ENCODE data around the gene WDR87. TPM values are rescaled to one million over a fixed set of nuclear protein-coding genes. Genes with fewer than 3 reads are reported as not detected.
A peak's percentile ranks its signal among the peaks of the same experiment; 100 is the strongest.

Gene WDR87
- total and polyA plus RNA-seq, 5 donors from 2014 or later = not detected

- H3K36me3 ChIP-seq (ENCODE audit: control insufficient read depth, insufficient read depth, low read length) = no peaks in the 10 kb centered on the region
- H3K9me3 ChIP-seq (ENCODE audit: control insufficient read depth in 2 of 2, low read length in 2 of 2) = no peaks in the 10 kb centered on the region
- Mint-ChIP-seq H3K4me1 (peaks cover 5 to 59% (median 31%) of the 10 kb centered on the region in 4 donors), H3K27me3 (no peaks in the 10 kb centered on the region), H3K27ac (peak overlapping the region in 2 of 3 donors; percentile 14 to 20), H3K4me3 (peak overlapping the region in 1 of 4 donors; percentile 99), H3K36me3 (peaks cover 4% of the 10 kb centered on the region), H3K9me3 (no peaks in the 10 kb centered on the region)
- H3K4me1 ChIP-seq (ENCODE audit: control insufficient read depth, insufficient read depth, low read length, poor library complexity, severe bottlenecking) = peaks cover 13% of the 10 kb centered on the region
- no peak overlapping the region for H3K4me3 ChIP-seq (ENCODE audit: low read depth, low read length)
- no peak overlapping the region for H3K27ac ChIP-seq (ENCODE audit: insufficient read depth, low read length, poor library complexity, severe bottlenecking)
- ATAC-seq (ENCODE audit: low read depth in 2 of 2) (no peak), DNase-seq (no peak)
- H3K27me3 ChIP-seq (ENCODE audit: control insufficient read depth, insufficient read depth, low read length) = no peaks in the 10 kb centered on the region
Measured at GRCh38 chr19:37909661-37910199, 3.3 kb upstream of the WDR87 start.

DNA sequence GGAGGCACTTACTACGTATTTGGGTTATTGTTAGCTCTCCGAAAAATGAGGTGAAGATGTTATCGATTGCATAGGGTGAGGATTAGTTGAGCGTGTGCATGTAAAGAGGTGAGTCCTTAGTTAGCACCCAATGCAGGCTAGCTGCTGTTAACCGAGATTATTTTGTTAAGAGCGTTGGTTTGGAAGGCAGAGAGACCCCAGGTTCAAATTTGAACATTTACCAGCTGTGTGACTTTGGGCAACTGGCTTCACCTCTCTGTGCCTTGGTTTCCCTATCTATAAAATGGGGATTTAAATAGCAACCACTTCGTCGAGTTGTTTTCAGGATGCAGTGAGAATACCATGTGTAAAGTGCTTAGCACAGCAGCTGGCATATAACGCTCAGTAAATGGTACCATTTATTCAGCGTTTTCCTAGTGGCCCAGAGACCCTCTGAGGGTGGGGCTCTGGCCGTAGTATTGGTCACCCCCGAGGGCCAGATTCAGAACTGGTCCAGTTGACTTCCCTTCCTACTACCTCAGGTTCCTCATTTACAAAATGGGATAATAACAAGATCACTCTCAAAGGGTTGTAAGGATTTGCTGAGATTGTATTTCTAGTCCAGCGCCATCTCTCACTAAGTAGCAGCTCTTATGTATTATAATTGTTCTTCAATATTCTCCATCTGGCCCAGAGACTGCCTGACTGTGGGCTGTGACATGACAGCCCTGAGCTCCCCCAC, 1.5 kb upstream of the WDR87 start:
- H3K4me1 Mint-ChIP-seq = peaks cover 5 to 50% (median 28%) of the 10 kb centered on the region in 4 donors
- peaks cover 12% of the 10 kb centered on the region for H3K4me1 ChIP-seq (ENCODE audit: control insufficient read depth, insufficient read depth, low read length, poor library complexity, severe bottlenecking)
- no peaks in the 10 kb centered on the region for H3K9me3 ChIP-seq (ENCODE audit: control insufficient read depth in 2 of 2, low read length in 2 of 2)
- H3K27ac ChIP-seq (ENCODE audit: insufficient read depth, low read length, poor library complexity, severe bottlenecking) = no peak overlapping the region
- no peaks in the 10 kb centered on the region for H3K9me3 Mint-ChIP-seq
- ATAC-seq (ENCODE audit: low read depth in 2 of 2) (no peak), DNase-seq (peak in 1 of 3 donors; percentile 38)
- peaks cover 4% of the 10 kb centered on the region for H3K36me3 Mint-ChIP-seq
- H3K4me3 Mint-ChIP-seq = peak overlapping the region; percentile 74 to 99 (median 84)
- no peaks in the 10 kb centered on the region for H3K27me3 ChIP-seq (ENCODE audit: control insufficient read depth, insufficient read depth, low read length)
- H3K27ac Mint-ChIP-seq = peak overlapping the region in 2 of 3 donors; percentile 14 to 47
- no peaks in the 10 kb centered on the region for H3K27me3 Mint-ChIP-seq
- peak overlapping the region; percentile 79 for H3K4me3 ChIP-seq (ENCODE audit: low read depth, low read length)
- H3K36me3 ChIP-seq (ENCODE audit: control insufficient read depth, insufficient read depth, low read length) = no peaks in the 10 kb centered on the region

DNA sequence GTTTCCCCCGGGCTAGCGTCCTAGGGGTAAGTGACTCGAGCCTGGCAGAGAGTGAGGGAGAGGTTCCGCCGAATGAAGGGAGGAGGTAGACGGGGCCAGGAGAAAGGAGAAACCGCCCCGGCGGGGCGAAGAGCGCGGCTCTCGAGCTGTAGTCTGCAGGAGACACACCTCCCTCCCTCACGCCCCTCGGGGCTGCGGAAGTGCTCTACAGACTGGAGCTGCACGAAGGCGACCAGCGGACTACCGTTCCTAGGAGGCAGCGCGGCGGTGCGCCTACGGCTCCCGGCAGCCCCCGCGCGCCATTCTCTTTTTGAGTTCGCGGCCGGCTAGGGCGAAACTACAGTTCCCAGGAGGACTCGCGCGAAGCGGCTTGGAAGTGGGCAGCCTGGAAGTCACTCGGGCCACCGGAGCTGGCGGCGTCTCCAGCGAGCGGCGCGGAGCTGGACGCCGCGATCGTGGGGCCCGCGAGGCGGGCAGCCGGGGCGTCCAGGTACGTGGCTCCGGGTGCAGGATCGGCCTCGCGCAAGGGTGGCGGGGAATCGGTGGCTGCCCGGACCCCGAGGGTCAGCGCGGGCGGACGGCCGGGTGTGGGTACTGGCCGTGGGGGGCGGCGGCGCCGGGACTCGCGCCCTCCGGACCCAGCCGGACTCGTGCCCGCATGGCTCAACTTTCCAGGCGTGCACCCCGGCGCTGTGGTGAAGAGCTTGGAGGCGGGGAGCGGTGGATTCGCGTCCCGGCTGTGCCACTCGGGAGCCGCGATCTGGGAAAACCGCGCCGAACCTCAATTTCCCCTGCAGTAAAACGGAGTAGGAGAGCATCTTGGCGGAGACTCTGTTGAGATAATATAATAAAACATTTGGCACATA, 708 bp upstream of the WDR87 start, which contains the start of gene SIPA1L3:
SIPA1L3 (plus strand) TSS at position 340 of the 866 bp plus-strand sequence. CDS start 174,358 bp downstream, outside the sequence.
- DNase-seq (peak; percentile 86 to 97 (median 89)), ATAC-seq (ENCODE audit: low read depth in 2 of 2) (peak; percentile 99 to 100)
- peak within 1 kb of the TSS; percentile 79 for H3K4me3 ChIP-seq (ENCODE audit: low read depth, low read length)
- Mint-ChIP-seq H3K4me1 (peaks cover 5 to 43% (median 24%) of the 10 kb centered on the region in 4 donors), H3K27ac (peak within 1 kb of the TSS; percentile 69 to 91 (median 86)), H3K4me3 (peak within 1 kb of the TSS; percentile 92 to 99 (median 96)), H3K27me3 (no peaks in the 10 kb centered on the region), H3K9me3 (no peaks in the 10 kb centered on the region), H3K36me3 (no peaks in the 10 kb centered on the region)
- no peaks in the 10 kb centered on the region for H3K27me3 ChIP-seq (ENCODE audit: control insufficient read depth, insufficient read depth, low read length)
- no peaks in the 10 kb centered on the region for H3K36me3 ChIP-seq (ENCODE audit: control insufficient read depth, insufficient read depth, low read length)
- no peaks in the 10 kb centered on the region for H3K9me3 ChIP-seq (ENCODE audit: control insufficient read depth in 2 of 2, low read length in 2 of 2)
- H3K27ac ChIP-seq (ENCODE audit: insufficient read depth, low read length, poor library complexity, severe bottlenecking) = peak within 1 kb of the TSS; percentile 75
- H3K4me1 ChIP-seq (ENCODE audit: control insufficient read depth, insufficient read depth, low read length, poor library complexity, severe bottlenecking) = peaks cover 12% of the 10 kb centered on the region

DNA sequence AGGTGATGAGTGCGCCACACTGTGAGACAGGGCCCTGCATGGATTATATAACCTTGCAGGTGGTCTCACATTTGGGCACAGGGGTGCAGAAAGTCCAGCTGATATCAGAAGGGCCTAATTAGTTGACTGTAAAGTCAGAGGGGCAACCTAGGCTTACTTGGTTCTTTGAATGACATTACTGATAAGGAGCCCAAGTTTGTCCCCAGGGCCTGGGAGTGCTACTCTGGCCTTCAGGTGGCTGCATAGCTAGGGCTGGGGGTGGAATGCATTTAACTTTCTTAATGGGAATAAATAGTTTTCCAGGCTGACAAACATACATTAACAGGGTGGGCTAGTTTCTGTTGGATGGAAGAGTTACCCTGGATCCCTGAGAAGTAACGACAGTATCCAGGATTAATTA, 3.3 kb downstream of the WDR87 start:
- DNase-seq (no peak), ATAC-seq (ENCODE audit: low read depth in 2 of 2) (no peak)
- Histone ChIP-seq H3K36me3 (ENCODE audit: control insufficient read depth, insufficient read depth, low read length) (no peaks in the 10 kb centered on the region), H3K27me3 (ENCODE audit: control insufficient read depth, insufficient read depth, low read length) (no peaks in the 10 kb centered on the region), H3K4me1 (ENCODE audit: control insufficient read depth, insufficient read depth, low read length, poor library complexity, severe bottlenecking) (peaks cover 8% of the 10 kb centered on the region), H3K9me3 (ENCODE audit: control insufficient read depth in 2 of 2, low read length in 2 of 2) (no peaks in the 10 kb centered on the region), H3K27ac (ENCODE audit: insufficient read depth, low read length, poor library complexity, severe bottlenecking) (no peak overlapping the region), H3K4me3 (ENCODE audit: low read depth, low read length) (no peak overlapping the region)
- Mint-ChIP-seq H3K27ac (peak overlapping the region in 1 of 3 donors; percentile 55), H3K36me3 (no peaks in the 10 kb centered on the region), H3K27me3 (no peaks in the 10 kb centered on the region), H3K4me3 (peak overlapping the region in 1 of 4 donors; percentile 59), H3K4me1 (peaks cover 3 to 19% (median 11%) of the 10 kb centered on the region in 4 donors), H3K9me3 (no peaks in the 10 kb centered on the region)

DNA sequence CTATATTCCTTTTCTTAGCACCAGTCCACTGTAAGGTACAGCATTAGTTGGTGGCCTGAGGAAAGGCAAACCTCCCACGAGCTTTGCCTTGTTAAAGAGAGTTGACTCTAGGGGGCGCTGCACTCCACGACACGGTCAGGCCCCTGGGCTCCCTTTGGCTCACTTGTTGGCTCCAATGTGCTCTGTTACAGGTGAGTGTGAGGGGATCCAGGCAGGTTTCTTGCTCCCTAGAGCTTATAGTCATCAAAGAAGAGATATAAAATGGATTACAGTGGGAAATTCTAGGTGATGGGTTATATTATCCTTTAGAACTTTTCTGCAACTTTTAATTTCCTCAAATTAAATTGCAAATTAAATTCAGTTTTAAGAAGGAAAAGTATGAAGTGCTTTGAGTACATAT, 3.7 kb downstream of the WDR87 start:
- no peaks in the 10 kb centered on the region for H3K36me3 Mint-ChIP-seq
- H3K4me1 Mint-ChIP-seq = peaks cover 2 to 15% (median 8%) of the 10 kb centered on the region in 4 donors

DNA sequence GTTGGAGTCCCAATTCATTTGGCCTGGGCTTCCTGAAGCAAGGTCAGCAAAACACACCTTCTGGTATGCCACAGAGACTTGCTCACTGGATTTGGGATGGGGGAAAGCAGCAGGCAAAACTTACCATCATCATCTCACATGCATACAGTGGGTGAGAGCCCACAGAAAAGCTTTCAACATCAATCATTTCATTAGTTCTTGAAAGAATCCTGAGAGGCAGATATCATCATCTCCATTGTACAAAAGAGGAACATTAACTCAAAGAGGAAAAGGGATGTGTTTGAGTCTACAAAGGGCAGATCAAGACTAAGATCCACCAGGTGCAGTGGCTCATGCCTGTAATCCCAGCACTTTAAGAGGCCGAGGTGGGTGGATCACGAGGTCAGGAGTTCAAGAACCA, 6.4 kb downstream of the WDR87 start:
- no peaks in the 10 kb centered on the region for H3K27me3 Mint-ChIP-seq
- no peak overlapping the region for H3K27ac Mint-ChIP-seq
- peaks cover 0 to 4% (median 3%) of the 10 kb centered on the region in 4 donors for H3K4me1 Mint-ChIP-seq
- H3K9me3 Mint-ChIP-seq = peaks cover 0 to 1% (median 0%) of the 10 kb centered on the region in 7 donors
- H3K9me3 ChIP-seq (ENCODE audit: control insufficient read depth in 2 of 2, low read length in 2 of 2) = no peaks in the 10 kb centered on the region
- H3K27me3 ChIP-seq (ENCODE audit: control insufficient read depth, insufficient read depth, low read length) = no peaks in the 10 kb centered on the region
- DNase-seq (no peak), ATAC-seq (ENCODE audit: low read depth in 2 of 2) (no peak)
- H3K36me3 ChIP-seq (ENCODE audit: control insufficient read depth, insufficient read depth, low read length) = no peaks in the 10 kb centered on the region
- H3K27ac ChIP-seq (ENCODE audit: insufficient read depth, low read length, poor library complexity, severe bottlenecking) = no peak overlapping the region
- no peaks in the 10 kb centered on the region for H3K4me1 ChIP-seq (ENCODE audit: control insufficient read depth, insufficient read depth, low read length, poor library complexity, severe bottlenecking)
- H3K4me3 Mint-ChIP-seq = no peak overlapping the region
- H3K4me3 ChIP-seq (ENCODE audit: low read depth, low read length) = no peak overlapping the region
- no peaks in the 10 kb centered on the region for H3K36me3 Mint-ChIP-seq

More for the DNA sequence above, 3.7 kb downstream of the WDR87 start:
- no peaks in the 10 kb centered on the region for H3K9me3 ChIP-seq (ENCODE audit: control insufficient read depth in 2 of 2, low read length in 2 of 2)
- no peak overlapping the region for H3K4me3 ChIP-seq (ENCODE audit: low read depth, low read length)
- no peaks in the 10 kb centered on the region for H3K27me3 ChIP-seq (ENCODE audit: control insufficient read depth, insufficient read depth, low read length)
- Mint-ChIP-seq H3K4me3 (peak overlapping the region in 2 of 4 donors; percentile 59 to 79), H3K9me3 (no peaks in the 10 kb centered on the region), H3K27me3 (no peaks in the 10 kb centered on the region), H3K27ac (peak overlapping the region in 1 of 3 donors; percentile 53)
- DNase-seq (peak; percentile 55 to 81 (median 73)), ATAC-seq (ENCODE audit: low read depth in 2 of 2) (peak; percentile 14 to 24)
- no peak overlapping the region for H3K27ac ChIP-seq (ENCODE audit: insufficient read depth, low read length, poor library complexity, severe bottlenecking)
- peaks cover 4% of the 10 kb centered on the region for H3K4me1 ChIP-seq (ENCODE audit: control insufficient read depth, insufficient read depth, low read length, poor library complexity, severe bottlenecking)
- H3K36me3 ChIP-seq (ENCODE audit: control insufficient read depth, insufficient read depth, low read length) = no peaks in the 10 kb centered on the region

- H3K36me3 ChIP-seq (ENCODE audit: control insufficient read depth, insufficient read depth, low read length) = no peaks in the 10 kb centered on the region
- H3K9me3 ChIP-seq (ENCODE audit: control insufficient read depth in 2 of 2, low read length in 2 of 2) = no peaks in the 10 kb centered on the region
- H3K4me1 ChIP-seq (ENCODE audit: control insufficient read depth, insufficient read depth, low read length, poor library complexity, severe bottlenecking) = no peaks in the 10 kb centered on the region
- Mint-ChIP-seq H3K4me3 (no peak overlapping the region), H3K9me3 (peaks cover 0 to 1% (median 0%) of the 10 kb centered on the region in 7 donors), H3K4me1 (peaks cover 0 to 4% (median 3%) of the 10 kb centered on the region in 4 donors), H3K27ac (no peak overlapping the region), H3K36me3 (no peaks in the 10 kb centered on the region), H3K27me3 (no peaks in the 10 kb centered on the region)
- no peak overlapping the region for H3K4me3 ChIP-seq (ENCODE audit: low read depth, low read length)
- H3K27ac ChIP-seq (ENCODE audit: insufficient read depth, low read length, poor library complexity, severe bottlenecking) = no peak overlapping the region
- no peaks in the 10 kb centered on the region for H3K27me3 ChIP-seq (ENCODE audit: control insufficient read depth, insufficient read depth, low read length)
- no peak for ATAC-seq (ENCODE audit: low read depth in 2 of 2)
- DNase-seq = no peak
Measured at GRCh38 chr19:37899453-37899852, 6.9 kb downstream of the WDR87 start.

Data from CD4-positive, CD25-positive, alpha-beta regulatory T cell (primary cell).